GM23338 (cell line): Measurements from ENCODE around the gene NFATC3.

Experiments
- CREB1 ChIP-seq: fragments of 250-450 bp; sonication (Bioruptor Pico); IDR thresholded peaks from 2 replicates; pipeline ENCODE4 v1.5.0; 2020; ENCODE audit warnings: low read depth, mild to moderate bottlenecking, moderate library complexity
- CTCF ChIP-seq, 2 experiments: fragments of 200-600 bp in 1 of 2; sonication (generic) in 1 of 2; conservative IDR thresholded peaks; 2 replicates each; pipeline versions ENCODE4 v1.5.1 to v1.6.1; 2016 to 2017; ENCODE audit warnings: antibody characterized with exemption in 2 of 2, low read depth in 2 of 2, mild to moderate bottlenecking in 2 of 2, moderate library complexity in 1 of 2
- ETS1 ChIP-seq: IDR thresholded peaks from 2 replicates; pipeline ENCODE4 v1.6.1; 2016; ENCODE audit warnings: antibody characterized with exemption
- EZH2 ChIP-seq: fragments of 200-600 bp; sonication (generic); IDR thresholded peaks from one replicate; pipeline ENCODE4 v1.8.0; 2017; ENCODE audit warnings: antibody characterized with exemption, mild to moderate bottlenecking, low read depth; ENCODE audit not compliant: unreplicated experiment
- EZH2phosphoT487 ChIP-seq: fragments of 200-600 bp; sonication (generic); IDR thresholded peaks from one replicate; pipeline ENCODE4 v1.8.1; 2018; ENCODE audit warnings: antibody characterized with exemption; ENCODE audit not compliant: unreplicated experiment
- JUNB ChIP-seq: IDR thresholded peaks from one replicate; pipeline ENCODE4 v1.6.1; 2016; ENCODE audit warnings: antibody characterized with exemption; ENCODE audit not compliant: unreplicated experiment
- NANOG ChIP-seq: IDR thresholded peaks from 2 replicates; pipeline ENCODE4 v1.6.1; 2016; ENCODE audit warnings: antibody characterized with exemption, borderline replicate concordance
- POLR2AphosphoS5 ChIP-seq: IDR thresholded peaks from 2 replicates; pipeline ENCODE4 v1.6.1; 2016; ENCODE audit warnings: antibody characterized with exemption, low read depth
- REST ChIP-seq: IDR thresholded peaks from one replicate; pipeline ENCODE4 v1.6.1; 2018; ENCODE audit warnings: antibody characterized with exemption; ENCODE audit not compliant: unreplicated experiment
- STAT1 ChIP-seq: IDR thresholded peaks from one replicate; pipeline ENCODE4 v1.6.1; 2016; ENCODE audit warnings: antibody characterized with exemption; ENCODE audit not compliant: unreplicated experiment
- ZNF114 ChIP-seq: fragments of 250-450 bp; sonication (Bioruptor Pico); IDR thresholded peaks from 2 replicates; pipeline ENCODE4 v1.5.0; 2020; ENCODE audit warnings: mild to moderate bottlenecking, moderate library complexity
- ZNF331 ChIP-seq: fragments of 250-450 bp; sonication (Bioruptor Pico); IDR thresholded peaks from 2 replicates; pipeline ENCODE4 v1.5.0; 2020; ENCODE audit warnings: low read depth, mild to moderate bottlenecking, moderate library complexity
- ZNF462 ChIP-seq: fragments of 250-450 bp; sonication (Bioruptor Pico); IDR thresholded peaks from 2 replicates; pipeline ENCODE4 v1.5.0; 2020; ENCODE audit warnings: mild to moderate bottlenecking, moderate library complexity

GRCh38 chr16:68235108-68235886 is 150.1 kb downstream of the NFATC3 start:
- TF ChIP-seq CTCF (conservative IDR thresholded peaks at IDR 0.05; ENCODE audit: low read depth in 2 of 2): peak in 1 of 2 experiments; percentile 63; a peak in 3 of 4 replicates
- TF ChIP-seq POLR2AphosphoS5: no peak
- no peak for TF ChIP-seq REST
- no peak for TF ChIP-seq EZH2phosphoT487
- TF ChIP-seq EZH2: no peak
- no peak for TF ChIP-seq ETS1
- no peak for TF ChIP-seq CREB1 (CRISPR knock-in tag)
- no peak for TF ChIP-seq JUNB
- TF ChIP-seq NANOG: no peak
- no peak for TF ChIP-seq ZNF114 (CRISPR knock-in tag)
- no peak for TF ChIP-seq ZNF331
- no peak for TF ChIP-seq STAT1
- no peak for TF ChIP-seq ZNF462 (CRISPR knock-in tag)
